HCT116 (cell line): ENCODE results near the gene DOCK1. TPM values are rescaled to one million over a fixed set of nuclear protein-coding genes. Genes with fewer than 3 reads are reported as not detected.

Experiments used
- ATAC-seq: fragments of 200-7000 bp; cut with Tn5 transposase; 2 replicates; pipeline ENCODE4 v1.9.1; 2020; ENCODE audit warnings: mild to moderate bottlenecking, moderate library complexity
- BruUV-seq: library from RNA; stranded (reverse); fragments of 400-500 nt; replicated peaks from 2 replicates; lab custom pipeline; 2021; lab: Mats Ljungman, UMichigan
- CTCF ChIA-PET: fragments of 300-600 bp; sonication (Branson Sonifier 250); formaldehyde crosslinking; loops from one replicate; lab custom pipeline; 2021; ENCODE audit warnings: antibody characterized with exemption; lab: Charles Lee
- POLR2A ChIA-PET: fragments of 300-600, 350-600 bp; sonication (Branson Sonifier 250); formaldehyde crosslinking; loops from one replicate; lab custom pipeline; 2021; ENCODE audit warnings: antibody characterized with exemption; lab: Charles Lee
- RAD21 ChIA-PET, 2 experiments: fragments of 300-600 bp; sonication (Branson Sonifier 250); formaldehyde crosslinking; loops; one replicate each; lab custom pipeline; 2023; ENCODE audit warnings: low total read pairs in 2 of 2; ENCODE audit not compliant: uncharacterized antibody in 2 of 2, unreplicated experiment in 2 of 2, low non-redundant PET in 1 of 2; lab: Charles Lee
- DNase-seq: peaks from one replicate; pipeline ENCODE4 v3.0.0-alpha.2; 2010; ENCODE audit warnings: low read depth, low spot score
- H2AFZ ChIP-seq: fragments of 200-600 bp; shearing (Covaris generic), sonication (generic); 2 replicates; pipeline ENCODE4 v1.6.1; 2017; ENCODE audit warnings: low read depth, mixed run types, mixed read lengths, antibody characterized with exemption, low read length; ENCODE audit not compliant: poor library complexity, severe bottlenecking
- H3K27ac ChIP-seq: 2 replicates; pipeline ENCODE4 v1.5.1; 2012; ENCODE audit warnings: low read depth, low read length
- H3K27me3 ChIP-seq: fragments of 200-600 bp; sonication (generic); 2 replicates; pipeline ENCODE4 v1.6.1; 2016; ENCODE audit warnings: mixed run types, low read length, mixed read lengths; ENCODE audit not compliant: insufficient read depth
- H3K36me3 ChIP-seq, 2 experiments: fragments of 200-500 bp in 1 of 2; fragments of 200-600 bp in 1 of 2; sonication (Bioruptor generic) in 1 of 2; sonication (generic) in 1 of 2; 2 replicates each; pipeline versions ENCODE4 v1.5.1 to v1.6.1; 2014 to 2016; ENCODE audit warnings: low read length in 2 of 2, inconsistent platforms in 1 of 2, mixed read lengths in 1 of 2, mixed run types in 1 of 2; ENCODE audit not compliant: insufficient read depth in 2 of 2, control insufficient read depth in 1 of 2
- H3K4me1 ChIP-seq, 2 experiments: fragments of 200-600 bp in 1 of 2; sonication (generic) in 1 of 2; 2 replicates each; pipeline versions ENCODE4 v1.5.1 to v1.6.1; 2012 to 2017; ENCODE audit warnings: low read length in 2 of 2, inconsistent platforms in 1 of 2, mild to moderate bottlenecking in 1 of 2, mixed read lengths in 1 of 2, mixed run types in 1 of 2, moderate library complexity in 1 of 2; ENCODE audit not compliant: insufficient read depth in 2 of 2, control insufficient read depth in 1 of 2
- H3K4me2 ChIP-seq: fragments of 200-600 bp; sonication (generic); 2 replicates; pipeline ENCODE4 v1.6.1; 2017; ENCODE audit warnings: mixed run types, low read length, mixed read lengths
- H3K4me3 ChIP-seq, 2 experiments: fragments of 200-600 bp in 1 of 2; sonication (generic) in 1 of 2; replicated peaks in 1 of 2; 2 replicates each; pipeline ENCODE4 v1.5.1; 2011 to 2016; ENCODE audit warnings: low read length in 2 of 2, control low read depth in 1 of 2, low read depth in 1 of 2, mild to moderate bottlenecking in 1 of 2, mixed read lengths in 1 of 2, mixed run types in 1 of 2
- H3K79me2 ChIP-seq: fragments of 200-600 bp; sonication (generic); 2 replicates; pipeline ENCODE4 v1.6.1; 2017; ENCODE audit warnings: mild to moderate bottlenecking, mixed run types, low read length, moderate library complexity, mixed read lengths; ENCODE audit not compliant: insufficient read depth
- H3K9ac ChIP-seq: fragments of 200-600 bp; sonication (generic); 2 replicates; pipeline ENCODE4 v1.6.1; 2016; ENCODE audit warnings: low read length, mixed read lengths
- H3K9me2 ChIP-seq: fragments of 200-600 bp; sonication (generic), shearing (Covaris generic); 2 replicates; pipeline ENCODE4 v1.6.1; 2017; ENCODE audit warnings: mixed run types, mild to moderate bottlenecking, moderate library complexity; ENCODE audit not compliant: insufficient read depth
- H3K9me3 ChIP-seq, 2 experiments: fragments of 200-500 bp in 1 of 2; fragments of 200-600 bp in 1 of 2; sonication (Bioruptor generic) in 1 of 2; sonication (generic) in 1 of 2; 2 replicates each; pipeline ENCODE4 v1.6.1; 2014 to 2017; ENCODE audit warnings: low read length in 2 of 2, mixed read lengths in 2 of 2, inconsistent platforms in 1 of 2, low read depth in 1 of 2, mild to moderate bottlenecking in 1 of 2, mixed run types in 1 of 2, moderate library complexity in 1 of 2; ENCODE audit not compliant: control insufficient read depth in 1 of 2, insufficient read depth in 1 of 2
- H4K20me1 ChIP-seq: fragments of 200-600 bp; sonication (generic), shearing (Covaris generic); 2 replicates; pipeline ENCODE4 v1.6.1; 2017; ENCODE audit warnings: mixed run types, mild to moderate bottlenecking, moderate library complexity; ENCODE audit not compliant: insufficient read depth
- ELF1 ChIP-seq: IDR thresholded peaks from 2 replicates; pipeline ENCODE4 v1.6.1; 2012; ENCODE audit warnings: low read depth, borderline replicate concordance
- EZH2 ChIP-seq: fragments of 200-600 bp; sonication (generic); IDR thresholded peaks from 2 replicates; pipeline ENCODE4 v1.6.1; 2017; ENCODE audit warnings: antibody characterized with exemption, mixed run types
- EZH2phosphoT487 ChIP-seq: fragments of 200-600 bp; IDR thresholded peaks from 2 replicates; pipeline ENCODE4 v1.6.1; 2018; ENCODE audit warnings: antibody characterized with exemption, borderline replicate concordance
- MAX ChIP-seq: IDR thresholded peaks from 2 replicates; pipeline ENCODE4 v1.6.1; 2012
- POLR2AphosphoS5 ChIP-seq: IDR thresholded peaks from 2 replicates; pipeline ENCODE4 v1.6.1; 2011; ENCODE audit warnings: mild to moderate bottlenecking, low read depth, low read length, moderate library complexity
- RAD21 ChIP-seq: IDR thresholded peaks from 2 replicates; pipeline ENCODE4 v1.6.1; 2012; ENCODE audit warnings: low read depth, mild to moderate bottlenecking
- SRF ChIP-seq: IDR thresholded peaks from 2 replicates; pipeline ENCODE4 v1.6.1; 2012; ENCODE audit warnings: low read depth
- TCF7L2 ChIP-seq: IDR thresholded peaks from 2 replicates; pipeline ENCODE4 v1.7.0; 2011; ENCODE audit warnings: borderline replicate concordance, inconsistent platforms; ENCODE audit not compliant: insufficient read depth, insufficient read length; ENCODE audit errors: extremely low read depth
- ZNF274 ChIP-seq: fragments of 200-500 bp; sonication (Bioruptor generic); IDR thresholded peaks from 2 replicates; pipeline ENCODE4 v1.6.1; 2014; ENCODE audit warnings: mild to moderate bottlenecking, low read depth, low read length, inconsistent platforms
- intact Hi-C: fragments of 100-400 bp; cut with micrococcal nuclease; formaldehyde crosslinking; loops from 2 replicates; pipeline ENCODE4 v1.10.0; 2022
- total RNA-seq: library from RNA; stranded (reverse); gene quantifications from one replicate; pipeline ENCODE4 v1.2.1, GENCODE V29; 2021; ENCODE audit not compliant: unreplicated experiment

Gene DOCK1
- total RNA-seq, 1 experiment from 2014 or later, result 46.5 TPM

GRCh38 chr10:127326883-127327282 lies 421.7 kb downstream of the DOCK1 start:
- Histone ChIP-seq H3K36me3 (no peaks in the 10 kb centered on the region), H3K9me3 (no peaks in the 10 kb centered on the region), H3K4me2 (no peak overlapping the region), H4K20me1 (no peaks in the 10 kb centered on the region), H3K4me3 (no peak overlapping the region), H3K9ac (no peak overlapping the region), H3K9me2 (no peaks in the 10 kb centered on the region), H3K27ac (no peak overlapping the region), H3K79me2 (no peaks in the 10 kb centered on the region), H3K4me1 (no peaks in the 10 kb centered on the region), H3K27me3 (no peaks in the 10 kb centered on the region), H2AFZ (no peak overlapping the region)
- no TSS peak for BruUV-seq
- RAD21 ChIA-PET, result no interaction called here
- TF ChIP-seq RAD21, result no peak
- TF ChIP-seq SRF, result no peak
- TF ChIP-seq EZH2, result no peak
- no peak for TF ChIP-seq POLR2AphosphoS5
- no peak for TF ChIP-seq TCF7L2
- POLR2A ChIA-PET, result no interaction called here
- DNase-seq (no peak), ATAC-seq (no peak)
- CTCF ChIA-PET, result no interaction called here
- intact Hi-C loops, result no loop called here

- Histone ChIP-seq H3K9ac (no peak overlapping the region), H3K9me3 (no peaks in the 10 kb centered on the region), H3K4me2 (no peak overlapping the region), H3K27me3 (no peaks in the 10 kb centered on the region), H4K20me1 (no peaks in the 10 kb centered on the region), H3K27ac (no peak overlapping the region), H3K9me2 (no peaks in the 10 kb centered on the region), H3K4me1 (no peaks in the 10 kb centered on the region), H3K36me3 (no peaks in the 10 kb centered on the region), H3K79me2 (no peaks in the 10 kb centered on the region), H3K4me3 (no peak overlapping the region), H2AFZ (no peak overlapping the region)
- TF ChIP-seq MAX (no peak), EZH2phosphoT487 (no peak), ZNF274 (no peak), ELF1 (no peak), POLR2AphosphoS5 (no peak)
- ATAC-seq (no peak), DNase-seq (no peak)
- intact Hi-C loops, result no loop called here
- ChIA-PET POLR2A (no interaction called here), RAD21 (no interaction called here), CTCF (no interaction called here)
- BruUV-seq, result no TSS peak
Observed at GRCh38 chr10:127331696-127332095, 426.5 kb downstream of the DOCK1 start.
